Measurements from ENCODE around the gene PRRT2. TPM values are rescaled to one million over a fixed set of nuclear protein-coding genes. Genes with fewer than 3 reads are reported as not detected.

Gene PRRT2
- total RNA-seq, 1 experiment from 2014 or later: 1.8 TPM

DNA sequence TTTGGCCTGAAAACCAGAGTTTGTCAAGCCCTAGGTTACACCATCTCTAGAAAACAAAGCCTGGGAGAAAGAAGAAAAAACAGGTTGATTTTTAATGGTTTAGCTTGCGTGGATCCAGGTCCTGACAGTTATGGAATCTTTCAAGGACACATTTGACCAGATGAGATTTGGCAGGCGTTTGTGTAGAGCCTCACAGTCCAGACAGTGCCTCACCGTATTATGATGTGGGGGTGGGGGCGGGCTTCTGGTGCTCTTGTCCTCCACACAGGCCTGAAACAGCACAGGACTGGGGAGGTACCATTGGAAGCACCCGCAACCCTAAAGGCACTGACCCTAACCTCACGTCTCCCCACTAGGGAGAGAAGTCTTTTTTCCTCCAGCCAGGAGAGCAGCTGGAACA is 27.8 kb downstream of the PRRT2 start:
- Mint-ChIP-seq H3K27me3 (ENCODE audit: unreplicated experiment) (no peaks in the 10 kb centered on the region), H3K36me3 (ENCODE audit: insufficient read depth, unreplicated experiment) (peaks cover 61% of the 10 kb centered on the region), H3K4me1 (ENCODE audit: low read depth, unreplicated experiment) (no peaks in the 10 kb centered on the region), H3K9me3 (ENCODE audit: low read depth, unreplicated experiment) (no peaks in the 10 kb centered on the region), H3K27ac (ENCODE audit: unreplicated experiment) (no peak overlapping the region), H3K4me3 (ENCODE audit: low read depth, unreplicated experiment) (no peak overlapping the region)
- CTCF ChIA-PET: interaction anchor here (1.0 kb wide), 1 partner anchor 122 kb away, joined by 7 read pairs; the partner anchor contains the start of gene TMEM219
- intact Hi-C loops (cut with micrococcal nuclease; ENCODE audit: unreplicated experiment): no loop called here
- DNase-seq: no peak
- TF ChIP-seq, protein P1, sequence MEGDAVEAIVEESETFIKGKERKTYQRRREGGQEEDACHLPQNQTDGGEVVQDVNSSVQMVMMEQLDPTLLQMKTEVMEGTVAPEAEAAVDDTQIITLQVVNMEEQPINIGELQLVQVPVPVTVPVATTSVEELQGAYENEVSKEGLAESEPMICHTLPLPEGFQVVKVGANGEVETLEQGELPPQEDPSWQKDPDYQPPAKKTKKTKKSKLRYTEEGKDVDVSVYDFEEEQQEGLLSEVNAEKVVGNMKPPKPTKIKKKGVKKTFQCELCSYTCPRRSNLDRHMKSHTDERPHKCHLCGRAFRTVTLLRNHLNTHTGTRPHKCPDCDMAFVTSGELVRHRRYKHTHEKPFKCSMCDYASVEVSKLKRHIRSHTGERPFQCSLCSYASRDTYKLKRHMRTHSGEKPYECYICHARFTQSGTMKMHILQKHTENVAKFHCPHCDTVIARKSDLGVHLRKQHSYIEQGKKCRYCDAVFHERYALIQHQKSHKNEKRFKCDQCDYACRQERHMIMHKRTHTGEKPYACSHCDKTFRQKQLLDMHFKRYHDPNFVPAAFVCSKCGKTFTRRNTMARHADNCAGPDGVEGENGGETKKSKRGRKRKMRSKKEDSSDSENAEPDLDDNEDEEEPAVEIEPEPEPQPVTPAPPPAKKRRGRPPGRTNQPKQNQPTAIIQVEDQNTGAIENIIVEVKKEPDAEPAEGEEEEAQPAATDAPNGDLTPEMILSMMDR (IDR thresholded peaks at IDR 0.05; ENCODE audit: unreplicated experiment): no peak
- no TSS peak for BruUV-seq (replicated peaks)

DNA sequence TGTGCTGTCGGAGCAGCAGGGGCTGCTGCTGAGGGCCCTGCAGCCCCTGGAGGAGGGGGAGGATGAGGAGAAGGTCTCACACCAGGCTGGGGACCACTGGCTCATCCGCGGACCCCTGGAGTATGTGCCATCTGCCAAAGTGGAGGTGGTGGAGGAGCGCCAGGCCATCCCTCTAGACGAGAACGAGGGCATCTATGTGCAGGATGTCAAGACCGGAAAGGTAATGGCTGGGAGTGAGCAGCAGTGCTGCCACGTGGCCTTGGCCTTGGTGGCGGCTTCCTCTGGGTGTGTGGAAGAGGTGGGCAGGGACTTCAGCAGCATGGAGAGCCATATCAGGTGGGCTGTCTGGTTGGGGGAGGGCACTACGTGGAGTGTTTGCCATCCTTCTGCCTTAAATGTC is 28.2 kb downstream of the PRRT2 start:
- Mint-ChIP-seq H3K9me3 (ENCODE audit: low read depth, unreplicated experiment) (no peaks in the 10 kb centered on the region), H3K36me3 (ENCODE audit: insufficient read depth, unreplicated experiment) (peaks cover 62% of the 10 kb centered on the region), H3K4me3 (ENCODE audit: low read depth, unreplicated experiment) (no peak overlapping the region), H3K27me3 (ENCODE audit: unreplicated experiment) (no peaks in the 10 kb centered on the region), H3K27ac (ENCODE audit: unreplicated experiment) (no peak overlapping the region), H3K4me1 (ENCODE audit: low read depth, unreplicated experiment) (no peaks in the 10 kb centered on the region)
- DNase-seq: no peak
- TF ChIP-seq, protein P1 (IDR thresholded peaks at IDR 0.05; ENCODE audit: unreplicated experiment): no peak
- BruUV-seq (replicated peaks): no TSS peak
- intact Hi-C loops (cut with micrococcal nuclease; ENCODE audit: unreplicated experiment): no loop called here
- CTCF ChIA-PET: interaction anchor here (1.0 kb wide), 1 partner anchor 122 kb away, joined by 7 read pairs; the partner anchor contains the start of gene TMEM219

DNA sequence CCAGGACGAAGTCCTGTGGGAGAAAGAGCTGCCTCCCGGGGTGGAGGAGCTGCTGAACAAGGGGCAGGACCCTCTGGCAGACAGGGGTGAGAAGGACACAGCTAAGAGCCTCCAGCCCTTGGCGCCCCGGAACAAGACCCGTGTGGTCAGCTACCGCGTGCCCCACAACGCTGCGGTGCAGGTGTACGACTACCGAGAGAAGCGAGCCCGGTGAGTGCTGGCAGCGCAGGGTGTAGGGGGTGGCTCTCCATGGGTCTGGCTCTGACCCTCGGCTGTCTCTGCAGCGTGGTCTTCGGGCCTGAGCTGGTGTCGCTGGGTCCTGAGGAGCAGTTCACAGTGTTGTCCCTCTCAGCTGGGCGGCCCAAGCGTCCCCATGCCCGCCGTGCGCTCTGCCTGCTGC is 29.6 kb downstream of the PRRT2 start:
- Mint-ChIP-seq H3K9me3 (ENCODE audit: low read depth, unreplicated experiment) (no peaks in the 10 kb centered on the region), H3K4me3 (ENCODE audit: low read depth, unreplicated experiment) (no peak overlapping the region), H3K27ac (ENCODE audit: unreplicated experiment) (no peak overlapping the region), H3K27me3 (ENCODE audit: unreplicated experiment) (no peaks in the 10 kb centered on the region), H3K4me1 (ENCODE audit: low read depth, unreplicated experiment) (no peaks in the 10 kb centered on the region), H3K36me3 (ENCODE audit: insufficient read depth, unreplicated experiment) (peaks cover 66% of the 10 kb centered on the region)
- no peak for DNase-seq
- CTCF ChIA-PET: interaction anchor here (0.5 kb wide), 1 partner anchor 13 kb away, joined by 5 read pairs; no protein-coding TSS in a partner anchor
- intact Hi-C loops (cut with micrococcal nuclease; ENCODE audit: unreplicated experiment): no loop called here
- TF ChIP-seq, protein P1 (IDR thresholded peaks at IDR 0.05; ENCODE audit: unreplicated experiment): no peak
- no TSS peak for BruUV-seq (replicated peaks)

- no peak for DNase-seq
- peaks cover 70% of the 10 kb centered on the region for H3K36me3 Mint-ChIP-seq (ENCODE audit: insufficient read depth, unreplicated experiment)
- intact Hi-C loops (cut with micrococcal nuclease; ENCODE audit: unreplicated experiment): no loop called here
- H3K9me3 Mint-ChIP-seq (ENCODE audit: low read depth, unreplicated experiment): no peaks in the 10 kb centered on the region
- no peaks in the 10 kb centered on the region for H3K4me1 Mint-ChIP-seq (ENCODE audit: low read depth, unreplicated experiment)
- no peak overlapping the region for H3K27ac Mint-ChIP-seq (ENCODE audit: unreplicated experiment)
- TF ChIP-seq, protein P1 (IDR thresholded peaks at IDR 0.05; ENCODE audit: unreplicated experiment): no peak
- BruUV-seq (replicated peaks): no TSS peak
- no peaks in the 10 kb centered on the region for H3K27me3 Mint-ChIP-seq (ENCODE audit: unreplicated experiment)
- CTCF ChIA-PET: no interaction called here
- no peak overlapping the region for H3K4me3 Mint-ChIP-seq (ENCODE audit: low read depth, unreplicated experiment)
Measured at GRCh38 chr16:29842732-29843346, 30.8 kb downstream of the PRRT2 start.
